CD4-positive, alpha-beta T cell (primary cell): Measurements from ENCODE around the gene NCK2. TPM values are rescaled to one million over a fixed set of nuclear protein-coding genes. Genes with fewer than 3 reads are reported as not detected.

Experiments
- ATAC-seq: fragments of 200-7000 bp; cut with Tn5 transposase; one replicate; pipeline ENCODE4 v1.10.0; 2022; ENCODE audit warnings: mild to moderate bottlenecking; ENCODE audit not compliant: poor library complexity
- CTCF ChIA-PET: fragments of 350-600 bp; sonication (Branson Sonifier 250); formaldehyde crosslinking; loops from one replicate; lab custom pipeline; 2021; ENCODE audit warnings: antibody characterized with exemption, inconsistent platforms; lab: Charles Lee
- POLR2A ChIA-PET: fragments of 350-600 bp; sonication (Branson Sonifier 250); formaldehyde crosslinking; loops from one replicate; lab custom pipeline; 2021; ENCODE audit warnings: antibody characterized with exemption, inconsistent platforms; lab: Charles Lee
- DNase-seq, 14 experiments: peaks; one replicate each; pipeline ENCODE4 v3.0.0-alpha.2; 2013 to 2020; ENCODE audit warnings: mixed read lengths in 2 of 14
- H3K27ac ChIP-seq, 2 donors: one replicate each; pipeline versions ENCODE4 v1.5.1 to v1.7.0; 2013; ENCODE audit warnings: low read length in 2 of 2, low read depth in 1 of 2, mild to moderate bottlenecking in 1 of 2
- H3K27me3 ChIP-seq, 2 experiments: 1 replicate in 1 of 2; 2 replicates in 1 of 2; pipeline versions ENCODE4 v1.6.1 to v1.7.0; 2013; ENCODE audit warnings: low read length in 2 of 2, control low read depth in 1 of 2, mild to moderate bottlenecking in 1 of 2, moderate library complexity in 1 of 2; ENCODE audit not compliant: insufficient read depth in 2 of 2, control insufficient read depth in 1 of 2
- H3K36me3 ChIP-seq: one replicate; pipeline ENCODE4 v1.6.1; 2013; ENCODE audit warnings: low read length, control low read depth; ENCODE audit not compliant: insufficient read depth
- H3K4me1 ChIP-seq: one replicate; pipeline ENCODE4 v1.6.1; 2013; ENCODE audit warnings: low read length, control low read depth; ENCODE audit not compliant: insufficient read depth
- H3K4me3 ChIP-seq: one replicate; pipeline ENCODE4 v1.5.1; 2013; ENCODE audit warnings: mild to moderate bottlenecking, low read length, moderate library complexity
- H3K9me3 ChIP-seq, 2 experiments: 1 replicate in 1 of 2; 2 replicates in 1 of 2; pipeline versions ENCODE4 v1.6.1 to v1.7.0; 2013; ENCODE audit warnings: low read length in 2 of 2, mild to moderate bottlenecking in 2 of 2, control low read depth in 1 of 2, moderate library complexity in 1 of 2; ENCODE audit not compliant: control insufficient read depth in 1 of 2, insufficient read depth in 1 of 2
- H3K27ac Mint-ChIP-seq: one replicate; pipeline ENCODE4 v1.8.0; 2020; ENCODE audit warnings: mixed read lengths
- H3K27me3 Mint-ChIP-seq: one replicate; pipeline ENCODE4 v1.8.0; 2021; ENCODE audit warnings: mixed read lengths
- H3K36me3 Mint-ChIP-seq: one replicate; pipeline ENCODE4 v1.8.0; 2021; ENCODE audit warnings: low read depth, mixed read lengths
- H3K4me1 Mint-ChIP-seq: one replicate; pipeline ENCODE4 v1.8.0; 2021; ENCODE audit warnings: low read depth, mixed read lengths
- H3K4me3 Mint-ChIP-seq: one replicate; pipeline ENCODE4 v1.8.0; 2020; ENCODE audit warnings: mild to moderate bottlenecking, mixed read lengths
- H3K9me3 Mint-ChIP-seq: one replicate; pipeline ENCODE4 v1.8.0; 2020; ENCODE audit warnings: mixed read lengths
- intact Hi-C, 2 experiments: fragments of 100-400 bp; cut with DNase I in 1 of 2; cut with micrococcal nuclease in 1 of 2; formaldehyde crosslinking; loops; one replicate each; pipeline versions ENCODE4 v1.15.1 to v1.9.0; 2023 to 2025; cut with DNase I, micrococcal nuclease
- total RNA-seq, 174 experiments: library from RNA in 2 of 174; stranded (reverse) in 2 of 174; gene quantifications; one replicate each; pipeline ENCODE4 v1.2.3 and lab custom pipeline; 2021 to 2026
- TF ChIP-seq, protein P1 (sequence below): fragments of 200-600 bp; IDR thresholded peaks from one replicate; pipeline ENCODE4 v1.8.0; 2022; ENCODE audit warnings: antibody characterized with exemption, mild to moderate bottlenecking

Gene NCK2
- total RNA-seq, 2 experiments from 2014 or later = 92.1 to 92.3 TPM

- POLR2A ChIA-PET = interaction anchor here (0.6 to 1.8 kb wide), 5 partner anchors 10 to 528 kb away, joined by 3 to 8 read pairs (median 4); no protein-coding TSS in a partner anchor
- H3K4me1 Mint-ChIP-seq = peaks cover 53% of the 10 kb centered on the region
These were observed 162.5 kb downstream of the NCK2 start for GRCh38 chr2:105907184-105907583.

GRCh38 chr2:105909215-105909614, 164.5 kb downstream of the NCK2 start:
- H3K27ac Mint-ChIP-seq = no peak overlapping the region
- no peak for ATAC-seq

More at GRCh38 chr2:105907184-105907583, 162.5 kb downstream of the NCK2 start:
- no peak overlapping the region for H3K4me3 Mint-ChIP-seq
- CTCF ChIA-PET = interaction anchor here (0.9 kb wide), 1 partner anchor 27 kb away, joined by 3 read pairs; no protein-coding TSS in a partner anchor
- Histone ChIP-seq H3K4me1 (peaks cover 30% of the 10 kb centered on the region), H3K9me3 (no peaks in the 10 kb centered on the region), H3K27me3 (no peaks in the 10 kb centered on the region), H3K4me3 (no peak overlapping the region), H3K36me3 (no peaks in the 10 kb centered on the region), H3K27ac (no peak overlapping the region)
- H3K9me3 Mint-ChIP-seq = no peaks in the 10 kb centered on the region
- no peak for ATAC-seq
- DNase-seq = no peak
- peak overlapping the region; percentile 57 for H3K27ac Mint-ChIP-seq
- H3K36me3 Mint-ChIP-seq = peaks cover 4% of the 10 kb centered on the region
- intact Hi-C loops = loop anchor here in 1 of 2 experiments (5.0 kb wide), 1 partner anchor 160 kb away; no protein-coding TSS in a partner anchor
- no peaks in the 10 kb centered on the region for H3K27me3 Mint-ChIP-seq
- TF ChIP-seq, protein P1, sequence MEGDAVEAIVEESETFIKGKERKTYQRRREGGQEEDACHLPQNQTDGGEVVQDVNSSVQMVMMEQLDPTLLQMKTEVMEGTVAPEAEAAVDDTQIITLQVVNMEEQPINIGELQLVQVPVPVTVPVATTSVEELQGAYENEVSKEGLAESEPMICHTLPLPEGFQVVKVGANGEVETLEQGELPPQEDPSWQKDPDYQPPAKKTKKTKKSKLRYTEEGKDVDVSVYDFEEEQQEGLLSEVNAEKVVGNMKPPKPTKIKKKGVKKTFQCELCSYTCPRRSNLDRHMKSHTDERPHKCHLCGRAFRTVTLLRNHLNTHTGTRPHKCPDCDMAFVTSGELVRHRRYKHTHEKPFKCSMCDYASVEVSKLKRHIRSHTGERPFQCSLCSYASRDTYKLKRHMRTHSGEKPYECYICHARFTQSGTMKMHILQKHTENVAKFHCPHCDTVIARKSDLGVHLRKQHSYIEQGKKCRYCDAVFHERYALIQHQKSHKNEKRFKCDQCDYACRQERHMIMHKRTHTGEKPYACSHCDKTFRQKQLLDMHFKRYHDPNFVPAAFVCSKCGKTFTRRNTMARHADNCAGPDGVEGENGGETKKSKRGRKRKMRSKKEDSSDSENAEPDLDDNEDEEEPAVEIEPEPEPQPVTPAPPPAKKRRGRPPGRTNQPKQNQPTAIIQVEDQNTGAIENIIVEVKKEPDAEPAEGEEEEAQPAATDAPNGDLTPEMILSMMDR = no peak

GRCh38 chr2:105910497-105911238, 166.0 kb downstream of the NCK2 start:
- ChIA-PET CTCF (no interaction called here), POLR2A (no interaction called here)
- no peaks in the 10 kb centered on the region for H3K27me3 Mint-ChIP-seq
- intact Hi-C loops = no loop called here
- no peaks in the 10 kb centered on the region for H3K27me3 ChIP-seq
- H3K4me1 Mint-ChIP-seq = peaks cover 30% of the 10 kb centered on the region
- peaks cover 0 to 9% of the 10 kb centered on the region in 2 experiments for H3K9me3 ChIP-seq
- ATAC-seq (no peak), DNase-seq (no peak)
- no peak overlapping the region for H3K27ac ChIP-seq
- no peaks in the 10 kb centered on the region for H3K36me3 ChIP-seq
- no peak overlapping the region for H3K27ac Mint-ChIP-seq
- H3K9me3 Mint-ChIP-seq = peaks cover 8% of the 10 kb centered on the region
- TF ChIP-seq, protein P1 = no peak
- H3K4me3 Mint-ChIP-seq = no peak overlapping the region
- no peak overlapping the region for H3K4me3 ChIP-seq
- H3K36me3 Mint-ChIP-seq = peaks cover 8% of the 10 kb centered on the region
- H3K4me1 ChIP-seq = peaks cover 20% of the 10 kb centered on the region

More at GRCh38 chr2:105909215-105909614, 164.5 kb downstream of the NCK2 start:
- Histone ChIP-seq H3K36me3 (no peaks in the 10 kb centered on the region), H3K9me3 (no peaks in the 10 kb centered on the region), H3K4me1 (peaks cover 23% of the 10 kb centered on the region), H3K27me3 (no peaks in the 10 kb centered on the region), H3K27ac (no peak overlapping the region), H3K4me3 (no peak overlapping the region)
- Mint-ChIP-seq H3K4me3 (no peak overlapping the region), H3K4me1 (peaks cover 38% of the 10 kb centered on the region), H3K36me3 (no peaks in the 10 kb centered on the region), H3K27me3 (no peaks in the 10 kb centered on the region), H3K9me3 (peaks cover under 1% of the 10 kb centered on the region)
- intact Hi-C loops = loop anchor here in 1 of 2 experiments (5.0 kb wide), 1 partner anchor 162 kb away; no protein-coding TSS in a partner anchor
- ChIA-PET POLR2A (interaction anchor here (0.9 kb wide), 1 partner anchor 18 kb away, joined by 3 read pairs; no protein-coding TSS in a partner anchor), CTCF (no interaction called here)
- no peak for DNase-seq
- TF ChIP-seq, protein P1 = no peak
